GM12891 (cell line): ENCODE measurements around the gene SNTB2.

Experiments used
- POLR2A ChIP-seq: IDR thresholded peaks from 2 replicates; pipeline ENCODE4 v1.6.1; 2011; ENCODE audit warnings: low read depth, low read length, control low read depth
- POLR2AphosphoS5 ChIP-seq: IDR thresholded peaks from 2 replicates; pipeline ENCODE4 v1.6.1; 2011; ENCODE audit warnings: low read depth, low read length, control low read depth

DNA sequence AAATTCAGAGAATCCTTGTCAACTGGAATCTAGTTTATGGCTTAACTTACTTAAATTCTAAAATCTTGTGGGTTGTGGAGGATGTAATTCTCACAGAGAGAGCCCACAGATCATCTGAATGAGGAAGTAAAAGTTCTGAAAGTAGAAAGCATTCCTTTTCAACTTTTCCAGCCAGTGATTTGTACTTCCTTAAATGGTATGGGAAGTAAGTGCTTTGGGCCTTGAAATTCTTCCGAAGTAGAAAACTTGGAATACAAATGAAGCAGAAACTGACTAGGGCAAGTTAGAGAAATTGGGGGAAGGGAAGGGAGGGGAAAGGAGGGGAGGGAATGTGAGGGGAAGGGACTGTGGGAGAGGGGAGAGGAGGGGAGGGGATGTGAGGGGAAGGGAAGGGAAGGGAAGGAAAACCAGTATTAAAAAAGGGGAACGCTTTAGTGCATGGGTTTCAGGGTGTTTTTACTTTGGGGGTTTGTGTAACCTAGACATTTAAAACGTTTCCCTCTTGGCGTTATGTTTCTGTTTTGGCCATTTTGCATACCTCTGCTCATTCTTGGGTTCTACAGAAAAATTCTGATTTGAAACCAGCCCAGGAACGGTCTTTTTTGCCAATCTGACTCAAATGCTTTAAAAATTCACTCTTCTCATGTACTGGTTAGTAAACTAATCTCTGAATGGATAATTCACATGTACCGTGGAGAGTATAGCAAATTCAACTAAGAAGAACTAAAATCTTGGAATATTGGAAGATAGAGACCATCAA lies 15.5 kb upstream of the SNTB2 start:
- TF ChIP-seq POLR2A (no peak), POLR2AphosphoS5 (no peak)
